Measurements from ENCODE around the gene KCNIP1. TPM values are rescaled to one million over a fixed set of nuclear protein-coding genes. Genes with fewer than 3 reads are reported as not detected.

KCNIP1 gene
- total RNA-seq, 1 donor from 2014 or later: not detected

- no peak for DNase-seq (ENCODE audit: low read depth)
Observed at GRCh38 chr5:170704417-170705192, 200.8 kb downstream of the KCNIP1 start.

- no peak for DNase-seq (ENCODE audit: low read depth)
Observed at GRCh38 chr5:170709640-170710039, 205.8 kb downstream of the KCNIP1 start.

GRCh38 chr5:170711300-170711699 lies 207.5 kb downstream of the KCNIP1 start:
- no peak for DNase-seq (ENCODE audit: low read depth)

- no peak for DNase-seq (ENCODE audit: low read depth)
Observed at GRCh38 chr5:170715141-170715540, 211.3 kb downstream of the KCNIP1 start.

GRCh38 chr5:170716396-170716795 lies 212.6 kb downstream of the KCNIP1 start:
- DNase-seq (ENCODE audit: low read depth): no peak

GRCh38 chr5:170719551-170719950 lies 215.7 kb downstream of the KCNIP1 start:
- DNase-seq (ENCODE audit: low read depth): no peak

- DNase-seq (ENCODE audit: low read depth): no peak
Observed at GRCh38 chr5:170720179-170720578, 216.4 kb downstream of the KCNIP1 start.

- no peak for DNase-seq (ENCODE audit: low read depth)
Observed at GRCh38 chr5:170720984-170721383, 217.2 kb downstream of the KCNIP1 start.

- DNase-seq (ENCODE audit: low read depth): no peak
Observed at GRCh38 chr5:170721681-170722080, 217.9 kb downstream of the KCNIP1 start.

- DNase-seq (ENCODE audit: low read depth): no peak
Observed at GRCh38 chr5:170722316-170722715, 218.5 kb downstream of the KCNIP1 start.

- no peak for DNase-seq (ENCODE audit: low read depth)
Observed at GRCh38 chr5:170731052-170731451, 227.2 kb downstream of the KCNIP1 start.

GRCh38 chr5:170732685-170733084 lies 228.9 kb downstream of the KCNIP1 start:
- DNase-seq (ENCODE audit: low read depth): no peak

- DNase-seq (ENCODE audit: low read depth): no peak
Observed at GRCh38 chr5:170736966-170737365, 233.1 kb downstream of the KCNIP1 start.

GRCh38 chr5:170737591-170737990 lies 233.8 kb downstream of the KCNIP1 start:
- DNase-seq (ENCODE audit: low read depth): no peak

- no peak for DNase-seq (ENCODE audit: low read depth)
Observed at GRCh38 chr5:170738840-170739239, 235.0 kb downstream of the KCNIP1 start.

- DNase-seq (ENCODE audit: low read depth): no peak
Observed at GRCh38 chr5:170739446-170739845, 235.6 kb downstream of the KCNIP1 start.

- DNase-seq (ENCODE audit: low read depth): no peak
Observed at GRCh38 chr5:170740551-170741205, 236.9 kb downstream of the KCNIP1 start.

GRCh38 chr5:170741801-170742200 lies 238.0 kb downstream of the KCNIP1 start:
- no peak for DNase-seq (ENCODE audit: low read depth)

GRCh38 chr5:170743876-170744212 lies 240.0 kb downstream of the KCNIP1 start:
- DNase-seq (ENCODE audit: low read depth): no peak

GRCh38 chr5:170745481-170746071 lies 241.8 kb downstream of the KCNIP1 start:
- DNase-seq (ENCODE audit: low read depth): peak; percentile 29

GRCh38 chr5:170746075-170746960 lies 242.5 kb downstream of the KCNIP1 start:
- DNase-seq (ENCODE audit: low read depth): no peak

- DNase-seq (ENCODE audit: low read depth): no peak
Observed at GRCh38 chr5:170746961-170747340, 243.1 kb downstream of the KCNIP1 start.

All from myocyte (in vitro differentiated cells).